Measurements from ENCODE around the gene ABRAXAS1. TPM values are rescaled to one million over a fixed set of nuclear protein-coding genes. Genes with fewer than 3 reads are reported as not detected.

ABRAXAS1 gene
- polyA plus RNA-seq, 1 experiment, result 30.1 TPM

- H3K27ac ChIP-seq (ENCODE audit: low read depth, low read length), result no peak overlapping the region
- ChIA-PET CTCF (interaction anchor here (0.7 to 2.1 kb wide), 4 partner anchors 54 to 170 kb away, joined by 4 to 6 read pairs (median 4); partner anchors contain the start of gene COQ2), POLR2A (interaction anchor here (0.7 kb wide), 1 partner anchor 30 kb away, joined by 5 read pairs; the partner anchor contains the start of gene ABRAXAS1)
- no peaks in the 10 kb centered on the region for H3K27me3 ChIP-seq (ENCODE audit: control insufficient read depth, insufficient read depth, low read length)
- no peak for DNase-seq (ENCODE audit: low read depth, low spot score)
- no peaks in the 10 kb centered on the region for H3K9me3 ChIP-seq (ENCODE audit: control insufficient read depth, insufficient read depth, low read length)
- H3K4me3 ChIP-seq (ENCODE audit: low read depth, low read length), result peak overlapping the region; percentile 92
- no peak for TF ChIP-seq CTCF (IDR thresholded peaks at IDR 0.05; ENCODE audit: low read depth, low read length)
These were observed 30.2 kb downstream of the ABRAXAS1 start for GRCh38 chr4:83454686-83455085.

GRCh38 chr4:83449009-83449408, 35.9 kb downstream of the ABRAXAS1 start:
- Histone ChIP-seq H3K27ac (ENCODE audit: low read depth, low read length) (no peak overlapping the region), H3K27me3 (ENCODE audit: control insufficient read depth, insufficient read depth, low read length) (no peaks in the 10 kb centered on the region), H3K4me3 (ENCODE audit: low read depth, low read length) (no peak overlapping the region), H3K9me3 (ENCODE audit: control insufficient read depth, insufficient read depth, low read length) (no peaks in the 10 kb centered on the region)
- DNase-seq (ENCODE audit: low read depth, low spot score), result no peak
- ChIA-PET POLR2A (no interaction called here), CTCF (no interaction called here)
- no peak for TF ChIP-seq CTCF (IDR thresholded peaks at IDR 0.05; ENCODE audit: low read depth, low read length)

- DNase-seq (ENCODE audit: low read depth, low spot score), result no peak
- no peak overlapping the region for H3K27ac ChIP-seq (ENCODE audit: low read depth, low read length)
- no peaks in the 10 kb centered on the region for H3K9me3 ChIP-seq (ENCODE audit: control insufficient read depth, insufficient read depth, low read length)
- ChIA-PET CTCF (interaction anchor here (0.8 kb wide), 1 partner anchor 156 kb away, joined by 4 read pairs; the partner anchor contains the start of gene COQ2), POLR2A (no interaction called here)
- no peak for TF ChIP-seq CTCF (IDR thresholded peaks at IDR 0.05; ENCODE audit: low read depth, low read length)
- H3K27me3 ChIP-seq (ENCODE audit: control insufficient read depth, insufficient read depth, low read length), result no peaks in the 10 kb centered on the region
- H3K4me3 ChIP-seq (ENCODE audit: low read depth, low read length), result no peak overlapping the region
These were observed 44.0 kb downstream of the ABRAXAS1 start for GRCh38 chr4:83440899-83441298.

DNA sequence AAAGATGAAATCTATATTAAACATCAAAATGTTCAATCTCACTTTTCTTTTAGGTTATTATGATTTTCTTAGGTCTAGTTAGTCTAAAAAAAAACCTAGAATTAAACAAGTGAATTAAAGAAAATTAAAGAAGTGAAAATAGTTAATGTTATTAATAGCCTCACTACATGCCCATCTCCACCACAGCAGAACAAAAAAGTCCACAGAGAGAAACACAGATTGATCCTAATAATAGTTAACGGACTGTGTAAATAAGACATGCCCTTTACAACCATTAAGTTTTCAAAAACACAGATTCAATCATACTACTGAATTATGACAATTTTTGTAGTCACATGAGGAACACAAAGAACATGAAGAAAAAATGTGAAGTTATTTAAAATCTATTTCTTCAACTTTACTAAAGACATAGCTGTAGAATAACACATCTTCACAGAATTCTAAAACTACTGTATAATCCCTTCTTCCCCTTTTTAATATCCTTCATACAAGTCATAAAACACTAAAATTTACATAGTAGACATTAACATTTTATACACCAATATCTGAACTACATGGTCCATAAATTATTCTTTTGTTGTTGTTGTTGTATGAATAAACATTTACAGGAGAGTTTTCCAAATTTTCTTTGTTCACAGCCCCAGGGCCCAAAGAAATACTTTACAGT, 44.6 kb downstream of the ABRAXAS1 start:
- CTCF ChIA-PET, result no interaction called here
- H3K4me3 ChIP-seq (ENCODE audit: low read depth, low read length), result no peak overlapping the region
- no peaks in the 10 kb centered on the region for H3K9me3 ChIP-seq (ENCODE audit: control insufficient read depth, insufficient read depth, low read length)
- TF ChIP-seq CTCF (IDR thresholded peaks at IDR 0.05; ENCODE audit: low read depth, low read length), result no peak
- no peak for DNase-seq (ENCODE audit: low read depth, low spot score)
- POLR2A ChIA-PET, result no interaction called here
- no peak overlapping the region for H3K27ac ChIP-seq (ENCODE audit: low read depth, low read length)
- no peaks in the 10 kb centered on the region for H3K27me3 ChIP-seq (ENCODE audit: control insufficient read depth, insufficient read depth, low read length)

- ChIA-PET CTCF (interaction anchor here (1.7 kb wide), 1 partner anchor 19 kb away, joined by 3 read pairs; no protein-coding TSS in a partner anchor), POLR2A (no interaction called here)
- Histone ChIP-seq H3K9me3 (ENCODE audit: control insufficient read depth, insufficient read depth, low read length) (no peaks in the 10 kb centered on the region), H3K27ac (ENCODE audit: low read depth, low read length) (no peak overlapping the region), H3K4me3 (ENCODE audit: low read depth, low read length) (no peak overlapping the region), H3K27me3 (ENCODE audit: control insufficient read depth, insufficient read depth, low read length) (no peaks in the 10 kb centered on the region)
- no peak for TF ChIP-seq CTCF (IDR thresholded peaks at IDR 0.05; ENCODE audit: low read depth, low read length)
- DNase-seq (ENCODE audit: low read depth, low spot score), result no peak
These were observed 46.2 kb downstream of the ABRAXAS1 start for GRCh38 chr4:83438719-83439118.

Measured in AG04450 (cell line).